Keratinocyte (primary cell): ENCODE data around the gene APOB.

Source experiments
- EZH2 ChIP-seq: IDR thresholded peaks from one replicate; pipeline ENCODE4 v1.6.1; 2012; ENCODE audit warnings: inconsistent platforms, mild to moderate bottlenecking, low read length, moderate library complexity
- TF ChIP-seq, protein P1 (sequence below), 3 experiments: IDR thresholded peaks in 1 of 3; conservative IDR thresholded peaks in 1 of 3; optimal IDR thresholded peaks in 1 of 3; 2 replicates in 2 of 3; 3 replicates in 1 of 3; pipeline versions ENCODE3 to v1.5.1; 2011; ENCODE audit warnings: low read length in 3 of 3, mild to moderate bottlenecking in 3 of 3, moderate library complexity in 2 of 3, control low read depth in 1 of 3, inconsistent platforms in 1 of 3; ENCODE audit not compliant: insufficient read depth in 2 of 3; ENCODE audit errors: extremely low read depth in 1 of 3

DNA sequence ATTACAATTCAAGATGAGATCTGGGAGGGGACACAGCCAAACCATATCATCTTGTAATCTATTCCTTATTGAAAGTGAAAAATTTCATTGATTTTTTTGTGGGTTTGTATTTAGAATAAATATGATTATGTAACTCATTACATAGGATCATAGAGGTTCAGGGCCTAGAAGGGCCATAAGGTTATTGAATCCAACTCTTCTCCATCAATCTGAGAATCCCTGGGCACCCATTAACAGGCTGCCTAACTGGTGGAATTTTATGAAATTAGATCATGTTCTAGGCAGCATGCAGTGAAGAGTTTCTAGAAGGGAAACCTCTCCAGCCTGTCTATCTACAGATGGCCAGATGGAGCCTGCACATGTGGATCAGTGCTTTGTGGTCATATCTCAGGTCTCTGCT lies 6.3 kb upstream of the APOB start:
- TF ChIP-seq, protein P1, sequence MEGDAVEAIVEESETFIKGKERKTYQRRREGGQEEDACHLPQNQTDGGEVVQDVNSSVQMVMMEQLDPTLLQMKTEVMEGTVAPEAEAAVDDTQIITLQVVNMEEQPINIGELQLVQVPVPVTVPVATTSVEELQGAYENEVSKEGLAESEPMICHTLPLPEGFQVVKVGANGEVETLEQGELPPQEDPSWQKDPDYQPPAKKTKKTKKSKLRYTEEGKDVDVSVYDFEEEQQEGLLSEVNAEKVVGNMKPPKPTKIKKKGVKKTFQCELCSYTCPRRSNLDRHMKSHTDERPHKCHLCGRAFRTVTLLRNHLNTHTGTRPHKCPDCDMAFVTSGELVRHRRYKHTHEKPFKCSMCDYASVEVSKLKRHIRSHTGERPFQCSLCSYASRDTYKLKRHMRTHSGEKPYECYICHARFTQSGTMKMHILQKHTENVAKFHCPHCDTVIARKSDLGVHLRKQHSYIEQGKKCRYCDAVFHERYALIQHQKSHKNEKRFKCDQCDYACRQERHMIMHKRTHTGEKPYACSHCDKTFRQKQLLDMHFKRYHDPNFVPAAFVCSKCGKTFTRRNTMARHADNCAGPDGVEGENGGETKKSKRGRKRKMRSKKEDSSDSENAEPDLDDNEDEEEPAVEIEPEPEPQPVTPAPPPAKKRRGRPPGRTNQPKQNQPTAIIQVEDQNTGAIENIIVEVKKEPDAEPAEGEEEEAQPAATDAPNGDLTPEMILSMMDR (optimal IDR thresholded peaks at IDR 0.05 in 1 of 3, IDR thresholded peaks at IDR 0.05 in 1 of 3, conservative IDR thresholded peaks at IDR 0.05 in 1 of 3; ENCODE audit: extremely low read depth in 1 of 3, insufficient read depth in 2 of 3, low read length in 3 of 3), result no peak
- TF ChIP-seq EZH2, result no peak
